Kidney capillary endothelial cell (primary cell): ENCODE data around the gene COQ2.
"Not testable (repeated sequence)": the region's sequence is repeated elsewhere in the genome, so short reads cannot be mapped to it uniquely, and the experiment has no call there.

Source experiments
- DNase-seq: peaks from one replicate; pipeline ENCODE4 v3.0.0-alpha.2; 2018; ENCODE audit warnings: low spot score

Gene COQ2

GRCh38 chr4:83284193-83285054 is at the start of gene COQ2:
TSS of gene COQ2 (minus strand) at chr4:83284798. CDS start at chr4:83284764, 34 bp downstream.
- DNase-seq: peak; percentile 92

GRCh38 chr4:83331956-83332355 is 47.4 kb upstream of the COQ2 start:
- DNase-seq: no peak

GRCh38 chr4:83329521-83330110 is 45.0 kb upstream of the COQ2 start:
- peak; percentile 66 for DNase-seq

GRCh38 chr4:83328521-83329187 is 44.1 kb upstream of the COQ2 start:
- DNase-seq: peak; percentile 64

GRCh38 chr4:83326546-83326945 is 41.9 kb upstream of the COQ2 start:
- DNase-seq: no peak

GRCh38 chr4:83325306-83325705 is 40.7 kb upstream of the COQ2 start:
- DNase-seq: not testable (repeated sequence)

GRCh38 chr4:83323136-83323535 is 38.5 kb upstream of the COQ2 start:
- DNase-seq: no peak

GRCh38 chr4:83320548-83320947 is 36.0 kb upstream of the COQ2 start:
- DNase-seq: peak; percentile 94

GRCh38 chr4:83318666-83319065 is 34.1 kb upstream of the COQ2 start:
- no peak for DNase-seq

- DNase-seq: no peak
Measured at GRCh38 chr4:83317671-83318070, 33.1 kb upstream of the COQ2 start.

GRCh38 chr4:83316459-83317165 is 32.0 kb upstream of the COQ2 start:
- DNase-seq: peak; percentile 65

- DNase-seq: no peak
Measured at GRCh38 chr4:83315341-83315870, 30.8 kb upstream of the COQ2 start.

- DNase-seq: no peak
Measured at GRCh38 chr4:83308672-83309071, 24.1 kb upstream of the COQ2 start.

- no peak for DNase-seq
Measured at GRCh38 chr4:83307920-83308319, 23.3 kb upstream of the COQ2 start.

GRCh38 chr4:83305187-83305586 is 20.6 kb upstream of the COQ2 start:
- no peak for DNase-seq

- no peak for DNase-seq
Measured at GRCh38 chr4:83297548-83298260, 13.1 kb upstream of the COQ2 start.

GRCh38 chr4:83293305-83294046 is 8.9 kb upstream of the COQ2 start:
- DNase-seq: no peak

- DNase-seq: not testable (repeated sequence)
Measured at GRCh38 chr4:83290059-83290774, 5.6 kb upstream of the COQ2 start.

- not testable (repeated sequence) for DNase-seq
Measured at GRCh38 chr4:83288381-83288780, 3.8 kb upstream of the COQ2 start.

- DNase-seq: peak; percentile 51
Measured at GRCh38 chr4:83285055-83285407, 433 bp upstream of the COQ2 start.
